GM12872 (cell line): Measurements from ENCODE around the gene SP140L.

Experiments
- CTCF ChIP-seq: IDR thresholded peaks from 3 replicates; pipeline ENCODE4 v1.5.1; 2011; ENCODE audit warnings: low read depth, mild to moderate bottlenecking, low read length, moderate library complexity; ENCODE audit not compliant: insufficient read depth

The SP140L gene

GRCh38 chr2:230346921-230347533, 20.0 kb downstream of the SP140L start:
- no peak for TF ChIP-seq CTCF

- TF ChIP-seq CTCF, result no peak
Observed at GRCh38 chr2:230347659-230348305, 20.8 kb downstream of the SP140L start.

- no peak for TF ChIP-seq CTCF
Observed at GRCh38 chr2:230348787-230349186, 21.8 kb downstream of the SP140L start.

- no peak for TF ChIP-seq CTCF
Observed at GRCh38 chr2:230356084-230356483, 29.1 kb downstream of the SP140L start.

GRCh38 chr2:230358305-230358704, 31.3 kb downstream of the SP140L start:
- TF ChIP-seq CTCF, result no peak

- TF ChIP-seq CTCF, result no peak
Observed at GRCh38 chr2:230360028-230360427, 33.0 kb downstream of the SP140L start.

GRCh38 chr2:230362030-230362691, 35.2 kb downstream of the SP140L start:
- TF ChIP-seq CTCF, result no peak
